Stomach (tissue), 9 donors: ENCODE data around the gene KCNK2. TPM values are rescaled to one million over a fixed set of nuclear protein-coding genes. Genes with fewer than 3 reads are reported as not detected.

Experiments used
- DNase-seq, 2 donors: peaks; one replicate each; pipeline versions ENCODE4 v3.0.0 to v3.0.0-alpha.2; 2013 to 2019
- H3K27ac ChIP-seq, 5 donors: fragments of 200-600 bp in 4 of 5; sonication (generic) in 4 of 5; one replicate each; pipeline ENCODE4 v1.5.1; 2013 to 2019; ENCODE audit warnings: mild to moderate bottlenecking in 1 of 5, moderate library complexity in 1 of 5
- H3K27me3 ChIP-seq, 3 donors: fragments of 200-600 bp; sonication (generic); one replicate each; pipeline ENCODE4 v1.5.1; 2017 to 2019; ENCODE audit warnings: mixed run types in 1 of 3
- H3K36me3 ChIP-seq, 4 donors: fragments of 200-600 bp; sonication (generic); 1 replicate in 3 of 4; 2 replicates in 1 of 4; pipeline ENCODE4 v1.5.1; 2016 to 2019
- H3K4me1 ChIP-seq, 4 donors: fragments of 200-600 bp; sonication (generic); one replicate each; pipeline ENCODE4 v1.5.1; 2016 to 2019
- H3K4me3 ChIP-seq, 4 donors: fragments of 200-600 bp; sonication (generic) in 3 of 4; one replicate each; pipeline ENCODE4 v1.5.1; 2016 to 2019; ENCODE audit warnings: mild to moderate bottlenecking in 1 of 4
- H3K9me3 ChIP-seq, 4 donors: fragments of 200-600 bp; sonication (generic); one replicate each; pipeline ENCODE4 v1.5.1; 2016 to 2019
- EP300 ChIP-seq: sonication (generic); formaldehyde crosslinking; IDR thresholded peaks from one replicate; pipeline ENCODE4 v1.6.1; 2017; ENCODE audit warnings: antibody characterized with exemption
- POLR2A ChIP-seq, 4 donors: fragments of 450-650 bp; IDR thresholded peaks; one replicate each; pipeline ENCODE4 v1.6.1; 2016; ENCODE audit warnings: antibody characterized with exemption in 4 of 4, control low read depth in 2 of 4, mild to moderate bottlenecking in 1 of 4, moderate library complexity in 1 of 4
- POLR2AphosphoS5 ChIP-seq, 3 donors: sonication (generic); formaldehyde crosslinking; IDR thresholded peaks; one replicate each; pipeline ENCODE4 v1.6.1; 2016; ENCODE audit warnings: antibody characterized with exemption in 3 of 3
- WGBS, 5 donors: extraction: QIAGEN DNeasy Blood & Tissue Kit in 3 of 5; methylation state at CpG; one replicate each; pipeline versions ENCODE4 v1.1.5 to v1.1.7; 2013 to 2018; 5-methylcytosine and 5-hydroxymethylcytosine counted together
- intact Hi-C: fragments of 100-400 bp; cut with DNase I; formaldehyde crosslinking; loops from one replicate; pipeline ENCODE4 v1.15.1; 2023; ENCODE audit warnings: low total_unique reads
- polyA plus RNA-seq, 3 donors: library from polyadenylated mRNA; stranded (reverse); fragments of 200-250 nt; gene quantifications; one replicate each; pipeline ENCODE4 v1.2.3, GENCODE V29; 2013
- total RNA-seq, 5 donors: library from RNA; depleted of rRNA; stranded (reverse); fragments of >200 nt; gene quantifications; one replicate each; pipeline versions ENCODE4 v1.1.0 to v1.2.3, GENCODE V29; 2014 to 2016
- TF ChIP-seq, protein P1 (sequence below), 7 experiments: fragments of 450-650 bp in 4 of 7; fragments of 200-600 bp in 3 of 7; sonication (generic) in 3 of 7; IDR thresholded peaks; one replicate each; pipeline ENCODE4 v1.5.1; 2016 to 2019; ENCODE audit warnings: antibody characterized with exemption in 7 of 7, control low read depth in 2 of 7, mild to moderate bottlenecking in 1 of 7
- donor health status: healthy with polysubstance abuse.
- donor health status: Bipolar disorder and iron deficiency.
- donor health status: healthy.

The KCNK2 gene
- total and polyA plus RNA-seq, 8 donors, result 0.40 to 48.7 (median 3.6) TPM; not detected in 2

DNA sequence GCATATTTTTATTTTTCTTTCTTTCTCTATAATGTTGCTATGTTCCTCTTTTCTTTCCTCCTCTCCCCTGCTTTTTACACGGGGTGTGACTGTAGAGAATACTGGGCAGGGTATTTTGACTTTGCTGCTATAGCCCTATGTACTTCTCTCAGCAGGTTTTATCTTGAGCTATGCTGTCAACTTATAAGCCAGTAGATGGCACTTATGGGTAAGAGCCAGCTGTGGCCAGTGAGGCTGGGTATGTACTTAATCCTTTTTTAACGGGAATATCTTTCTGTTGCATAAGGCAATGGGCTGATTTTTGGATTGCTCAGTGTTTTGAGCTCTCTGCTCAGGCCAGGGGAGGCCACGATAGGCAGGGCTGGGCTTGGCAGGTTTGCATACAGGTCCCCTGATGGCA is 99.0 kb downstream of the KCNK2 start:
- no peak overlapping the region for H3K27ac ChIP-seq
- no peak overlapping the region for H3K4me3 ChIP-seq
- intact Hi-C loops, result no loop called here
- 75 to 88% (median 77%) methylated on average over 3 of the region's 3 CpGs for WGBS, 5 donors
- TF ChIP-seq POLR2AphosphoS5 (IDR thresholded peaks at IDR 0.05), result no peak
- no peak for TF ChIP-seq POLR2A (IDR thresholded peaks at IDR 0.05)
- no peak for TF ChIP-seq EP300
- TF ChIP-seq, protein P1, sequence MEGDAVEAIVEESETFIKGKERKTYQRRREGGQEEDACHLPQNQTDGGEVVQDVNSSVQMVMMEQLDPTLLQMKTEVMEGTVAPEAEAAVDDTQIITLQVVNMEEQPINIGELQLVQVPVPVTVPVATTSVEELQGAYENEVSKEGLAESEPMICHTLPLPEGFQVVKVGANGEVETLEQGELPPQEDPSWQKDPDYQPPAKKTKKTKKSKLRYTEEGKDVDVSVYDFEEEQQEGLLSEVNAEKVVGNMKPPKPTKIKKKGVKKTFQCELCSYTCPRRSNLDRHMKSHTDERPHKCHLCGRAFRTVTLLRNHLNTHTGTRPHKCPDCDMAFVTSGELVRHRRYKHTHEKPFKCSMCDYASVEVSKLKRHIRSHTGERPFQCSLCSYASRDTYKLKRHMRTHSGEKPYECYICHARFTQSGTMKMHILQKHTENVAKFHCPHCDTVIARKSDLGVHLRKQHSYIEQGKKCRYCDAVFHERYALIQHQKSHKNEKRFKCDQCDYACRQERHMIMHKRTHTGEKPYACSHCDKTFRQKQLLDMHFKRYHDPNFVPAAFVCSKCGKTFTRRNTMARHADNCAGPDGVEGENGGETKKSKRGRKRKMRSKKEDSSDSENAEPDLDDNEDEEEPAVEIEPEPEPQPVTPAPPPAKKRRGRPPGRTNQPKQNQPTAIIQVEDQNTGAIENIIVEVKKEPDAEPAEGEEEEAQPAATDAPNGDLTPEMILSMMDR (IDR thresholded peaks at IDR 0.05), result no peak
- no peaks in the 10 kb centered on the region for H3K36me3 ChIP-seq
- no peaks in the 10 kb centered on the region for H3K27me3 ChIP-seq
- DNase-seq, result no peak
- peaks cover under 1 to 24% (median 11%) of the 10 kb centered on the region in 4 donors for H3K9me3 ChIP-seq
- no peaks in the 10 kb centered on the region for H3K4me1 ChIP-seq

DNA sequence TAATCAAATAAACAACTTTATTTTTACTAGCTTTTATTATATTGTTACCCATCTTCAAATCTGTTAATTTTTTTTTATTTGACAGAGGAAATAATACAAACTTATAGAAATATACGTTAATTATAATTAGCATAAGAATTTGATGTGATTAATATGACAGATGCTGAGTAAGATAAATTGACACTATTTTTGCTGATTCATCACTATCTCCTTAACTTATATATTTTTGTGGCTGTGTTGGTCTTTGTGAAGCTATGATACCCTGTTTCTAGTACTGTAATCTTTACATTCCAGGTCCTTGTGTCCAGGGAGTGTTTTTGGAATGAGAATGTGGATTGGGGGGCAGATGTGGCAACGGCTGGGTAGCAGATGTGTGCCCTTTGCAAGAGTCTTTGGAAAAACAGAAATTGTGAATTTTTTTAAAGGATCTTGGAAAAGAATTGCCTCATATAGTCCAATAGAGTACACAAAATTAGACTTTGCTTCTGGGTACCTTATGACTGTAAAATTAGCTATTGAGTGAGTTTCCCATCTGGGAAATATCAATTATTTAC is 102.6 kb downstream of the KCNK2 start:
- no peaks in the 10 kb centered on the region for H3K4me1 ChIP-seq
- H3K4me3 ChIP-seq, result no peak overlapping the region
- TF ChIP-seq POLR2A (IDR thresholded peaks at IDR 0.05) (no peak), EP300 (no peak), POLR2AphosphoS5 (IDR thresholded peaks at IDR 0.05) (no peak)
- TF ChIP-seq, protein P1 (IDR thresholded peaks at IDR 0.05), result no peak
- H3K36me3 ChIP-seq, result no peaks in the 10 kb centered on the region
- DNase-seq, result no peak
- intact Hi-C loops, result no loop called here
- no peak overlapping the region for H3K27ac ChIP-seq
- WGBS, 5 donors, result 83 to 91% (median 91%) methylated on average over 2 of the region's 2 CpGs
- H3K27me3 ChIP-seq, result no peaks in the 10 kb centered on the region
- H3K9me3 ChIP-seq, result peaks cover 0 to 18% (median 11%) of the 10 kb centered on the region in 4 donors

DNA sequence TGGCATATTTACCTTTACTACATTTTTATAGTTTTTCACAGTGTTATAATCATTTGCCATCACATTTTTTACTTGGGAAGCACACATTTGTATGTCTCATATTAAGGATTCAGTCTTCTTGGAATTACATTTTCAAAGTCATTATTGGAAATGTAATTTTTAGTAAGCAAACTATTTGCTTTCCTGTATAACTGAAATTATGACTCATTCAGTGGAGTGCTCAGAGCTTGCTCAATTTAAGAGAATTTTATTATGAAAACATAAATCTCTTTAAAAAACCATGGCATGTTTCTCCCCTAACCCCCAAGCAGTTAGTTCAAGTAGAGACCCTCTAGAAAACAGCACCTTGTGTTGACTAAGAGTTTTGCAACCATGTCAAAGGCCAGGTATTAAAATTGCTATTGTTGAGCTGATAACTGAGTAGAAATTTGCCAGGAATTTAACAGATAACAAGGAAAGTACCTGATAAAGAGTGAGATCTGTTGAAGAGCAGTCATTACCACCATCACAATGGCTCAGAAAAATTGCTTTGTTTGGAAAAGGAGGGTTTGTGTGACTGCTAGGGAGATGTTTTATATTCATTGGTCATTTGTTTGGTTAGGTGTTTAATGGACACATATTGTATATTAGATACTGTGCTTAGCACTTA is 105.9 kb downstream of the KCNK2 start:
- Histone ChIP-seq H3K27me3 (no peaks in the 10 kb centered on the region), H3K4me3 (no peak overlapping the region), H3K27ac (no peak overlapping the region), H3K4me1 (no peaks in the 10 kb centered on the region), H3K36me3 (no peaks in the 10 kb centered on the region), H3K9me3 (no peaks in the 10 kb centered on the region)
- intact Hi-C loops, result no loop called here
- no peak for TF ChIP-seq EP300
- DNase-seq, result no peak

DNA sequence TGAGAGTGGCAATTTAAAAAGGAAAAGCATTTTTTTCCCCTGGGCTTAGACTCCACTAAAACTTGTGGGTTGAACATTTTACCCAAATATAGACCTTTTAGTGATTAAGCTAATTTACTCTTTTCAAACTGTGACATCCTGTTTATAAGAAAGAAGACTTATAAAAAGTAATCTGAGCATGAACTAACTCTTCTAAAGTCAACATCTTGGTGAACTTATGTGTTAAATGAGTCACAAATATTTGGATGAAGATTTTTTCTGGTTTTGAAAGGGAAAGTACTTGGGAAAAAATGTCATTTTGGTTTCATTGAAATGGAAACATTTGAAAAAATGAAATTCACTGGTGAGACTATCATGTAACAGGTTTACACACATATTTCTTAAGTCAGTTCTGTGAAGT is 109.8 kb downstream of the KCNK2 start:
- Histone ChIP-seq H3K9me3 (no peaks in the 10 kb centered on the region), H3K4me3 (no peak overlapping the region), H3K27me3 (no peaks in the 10 kb centered on the region), H3K4me1 (no peaks in the 10 kb centered on the region), H3K36me3 (no peaks in the 10 kb centered on the region), H3K27ac (no peak overlapping the region)
- intact Hi-C loops, result no loop called here
- no peak for TF ChIP-seq EP300
- TF ChIP-seq POLR2AphosphoS5 (IDR thresholded peaks at IDR 0.05), result no peak
- TF ChIP-seq, protein P1 (IDR thresholded peaks at IDR 0.05), result no peak
- no peak for TF ChIP-seq POLR2A (IDR thresholded peaks at IDR 0.05)
- DNase-seq, result no peak

DNA sequence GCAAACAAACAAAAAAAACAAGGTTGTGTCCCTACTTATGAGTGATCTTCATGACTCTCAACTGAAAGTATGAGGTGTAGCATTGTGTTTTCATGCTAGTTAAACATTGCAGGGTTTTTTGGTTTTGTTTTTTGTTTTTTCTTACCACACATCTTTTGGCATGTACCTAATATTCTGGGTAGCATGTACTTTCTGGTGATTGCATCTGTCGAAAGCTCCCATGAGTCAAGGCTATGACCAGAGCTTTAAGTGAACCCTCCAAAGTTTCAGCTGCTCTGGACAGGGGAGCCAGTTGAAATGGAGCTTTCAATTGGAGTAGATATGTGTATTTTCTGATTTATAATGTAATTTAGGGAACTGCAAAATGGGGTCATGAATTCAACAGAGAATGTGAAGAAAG is 115.5 kb downstream of the KCNK2 start:
- Histone ChIP-seq H3K4me3 (no peak overlapping the region), H3K27ac (no peak overlapping the region), H3K27me3 (no peaks in the 10 kb centered on the region), H3K4me1 (no peaks in the 10 kb centered on the region), H3K9me3 (no peaks in the 10 kb centered on the region), H3K36me3 (no peaks in the 10 kb centered on the region)
- intact Hi-C loops, result no loop called here
- TF ChIP-seq EP300 (no peak), POLR2AphosphoS5 (IDR thresholded peaks at IDR 0.05) (no peak), POLR2A (IDR thresholded peaks at IDR 0.05) (no peak)
- TF ChIP-seq, protein P1 (IDR thresholded peaks at IDR 0.05), result no peak
- WGBS, 5 donors, result 83 to 100% (median 94%) methylated on average over 1 of the region's 1 CpG
- no peak for DNase-seq
